ENCODE data around the gene C2orf81.
"Not testable (repeated sequence)": the region's sequence is repeated elsewhere in the genome, so short reads cannot be mapped to it uniquely, and the experiment has no call there.

C2orf81 gene

DNA sequence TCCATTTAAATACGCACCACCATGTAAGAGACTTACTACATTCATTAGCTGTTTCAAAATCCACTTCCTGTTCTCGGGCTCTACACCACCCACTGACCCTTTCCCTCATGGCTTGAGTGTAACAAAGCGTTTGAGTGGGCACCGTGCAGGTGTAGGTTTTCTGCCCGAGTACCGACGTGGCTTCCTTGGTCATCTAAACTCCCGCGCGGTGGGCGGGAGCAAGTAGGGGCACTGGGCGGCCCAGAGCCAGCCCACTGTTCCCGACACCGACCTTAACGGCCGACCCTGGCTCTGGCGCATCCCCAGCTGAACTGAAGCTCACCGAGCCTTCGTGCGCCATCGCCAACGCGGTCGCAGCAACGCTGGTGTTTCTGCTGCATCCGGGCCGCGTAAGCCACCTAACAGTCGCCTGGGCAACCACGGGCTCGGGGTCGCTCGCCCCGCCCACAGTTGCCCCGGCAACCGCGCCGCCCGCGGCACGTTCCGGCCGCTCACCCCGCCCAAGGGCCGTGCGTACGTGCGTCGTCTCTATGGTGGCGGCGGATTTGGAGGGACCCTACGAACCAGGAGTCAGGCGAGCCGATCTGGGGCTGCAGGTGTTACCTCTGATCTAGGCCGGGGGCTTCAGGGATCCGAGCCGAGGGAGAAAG lies at the start of gene C2orf81, which contains the start of gene WDR54:
Gene C2orf81, minus strand, starts transcription at position 399 of the 650 bp plus-strand sequence. Its CDS starts 59 bp downstream, at position 340.
Gene WDR54, plus strand, starts transcription at position 510 of the 650 bp plus-strand sequence. CDS start 424 bp downstream, outside the sequence.
- no peak within 1 kb of the TSS for H3K27ac ChIP-seq
- peak within 1 kb of the TSS; percentile 50 for H3K9ac ChIP-seq (ENCODE audit: insufficient read length)
- TF ChIP-seq POLR2AphosphoS5 (IDR thresholded peaks at IDR 0.05; ENCODE audit: borderline replicate concordance, low read depth, low read length) (peak; percentile 85), FOXP2 (optimal IDR thresholded peaks at IDR 0.05; ENCODE audit: control extremely low read depth, extremely low read length, insufficient read depth) (no peak), EZH2 (IDR thresholded peaks at IDR 0.05) (no peak)
- no peak for DNase-seq (ENCODE audit: low read depth, low spot score)
- H3K4me3 ChIP-seq: peak within 1 kb of the TSS; percentile 86
- no peaks in the 10 kb centered on the region for H3K9me3 ChIP-seq (ENCODE audit: low read depth, low read length)
- H3K36me3 ChIP-seq (ENCODE audit: insufficient read depth, low read length): no peaks in the 10 kb centered on the region; the same call in 1 of the 2 replicates

DNA sequence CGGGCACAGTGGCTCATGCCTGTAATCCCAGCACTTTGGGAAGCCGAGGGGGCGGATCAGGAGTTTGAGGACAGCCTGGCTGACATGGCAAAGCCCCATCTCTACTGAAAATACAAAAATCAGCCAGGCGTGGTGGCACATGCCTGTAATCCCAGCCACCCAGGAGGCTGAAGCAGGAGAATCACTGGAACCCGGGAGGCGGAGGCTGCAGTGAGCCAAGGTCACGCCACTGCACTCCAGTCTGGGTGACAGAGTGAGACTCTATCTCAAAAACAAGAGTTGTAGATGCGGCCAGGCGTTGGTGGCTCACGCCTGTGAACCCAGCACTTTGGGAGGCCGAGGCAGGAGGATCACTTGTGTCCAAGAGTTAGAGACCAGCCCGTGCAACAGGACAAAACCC lies 49.3 kb upstream of the C2orf81 start:
- H3K4me3 ChIP-seq; DNase-seq (ENCODE audit: low read depth, low spot score); H3K9ac ChIP-seq (ENCODE audit: insufficient read length); H3K9me3 ChIP-seq (ENCODE audit: low read depth, low read length); H3K27ac ChIP-seq: not testable (repeated sequence)
- H3K36me3 ChIP-seq (ENCODE audit: insufficient read depth, low read length): peaks cover 15% of the 10 kb centered on the region; the same call in 1 of the 2 replicates

DNA sequence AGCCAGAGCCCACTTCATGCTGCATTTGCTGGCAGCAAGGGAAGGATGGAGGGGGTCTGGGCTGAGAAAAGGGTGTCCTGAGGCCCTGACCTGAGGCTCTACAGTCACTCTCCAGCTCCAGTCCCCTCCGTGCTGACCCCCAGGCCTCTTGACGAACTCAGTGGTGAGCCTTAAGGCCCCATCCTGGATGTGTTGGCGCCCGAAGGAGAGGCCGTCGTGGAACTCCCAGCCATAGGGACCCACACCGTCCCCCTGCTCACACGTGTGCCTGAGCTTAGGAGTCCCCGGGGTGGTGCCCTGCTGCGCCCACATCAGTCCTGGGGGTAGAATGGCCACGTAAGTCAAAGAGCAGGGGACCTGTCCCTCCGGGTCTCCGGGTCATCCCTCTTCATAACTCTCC lies 43.0 kb upstream of the C2orf81 start:
- H3K9ac ChIP-seq (ENCODE audit: insufficient read length): peak overlapping the region; percentile 75
- H3K9me3 ChIP-seq (ENCODE audit: low read depth, low read length): no peaks in the 10 kb centered on the region
- DNase-seq (ENCODE audit: low read depth, low spot score): no peak
- no peak overlapping the region for H3K27ac ChIP-seq
- H3K36me3 ChIP-seq (ENCODE audit: insufficient read depth, low read length): peaks cover 17% of the 10 kb centered on the region; the same call in 1 of the 2 replicates
- H3K4me3 ChIP-seq: peak overlapping the region; percentile 78
- no peak for TF ChIP-seq EZH2 (IDR thresholded peaks at IDR 0.05)
- TF ChIP-seq POLR2AphosphoS5 (IDR thresholded peaks at IDR 0.05; ENCODE audit: borderline replicate concordance, low read depth, low read length): no peak
- TF ChIP-seq FOXP2 (optimal IDR thresholded peaks at IDR 0.05; ENCODE audit: control extremely low read depth, extremely low read length, insufficient read depth): no peak

DNA sequence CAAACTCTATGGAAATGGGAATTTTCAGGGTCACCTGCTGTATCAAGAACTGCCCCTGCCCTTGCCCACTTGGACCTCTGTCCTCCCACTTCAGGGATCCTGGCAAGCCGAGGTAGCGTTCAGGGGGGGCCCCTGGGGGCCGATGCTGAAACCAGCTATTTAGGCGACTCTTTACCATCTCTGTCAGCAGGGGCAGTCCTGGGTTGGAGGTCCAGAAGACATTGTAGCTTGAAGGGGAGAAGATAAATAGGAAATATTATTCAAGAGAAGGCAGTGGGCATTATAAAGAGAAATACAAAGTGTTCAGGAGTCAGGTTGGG lies 41.3 kb upstream of the C2orf81 start:
- H3K27ac ChIP-seq: no peak overlapping the region
- peaks cover 17% of the 10 kb centered on the region; the same call in 1 of the 2 replicates for H3K36me3 ChIP-seq (ENCODE audit: insufficient read depth, low read length)
- no peaks in the 10 kb centered on the region for H3K9me3 ChIP-seq (ENCODE audit: low read depth, low read length)
- no peak for TF ChIP-seq EZH2 (IDR thresholded peaks at IDR 0.05)
- no peak for TF ChIP-seq POLR2AphosphoS5 (IDR thresholded peaks at IDR 0.05; ENCODE audit: borderline replicate concordance, low read depth, low read length)
- TF ChIP-seq FOXP2 (optimal IDR thresholded peaks at IDR 0.05; ENCODE audit: control extremely low read depth, extremely low read length, insufficient read depth): no peak
- DNase-seq (ENCODE audit: low read depth, low spot score): no peak
- no peak overlapping the region for H3K4me3 ChIP-seq
- no peak overlapping the region for H3K9ac ChIP-seq (ENCODE audit: insufficient read length)

DNA sequence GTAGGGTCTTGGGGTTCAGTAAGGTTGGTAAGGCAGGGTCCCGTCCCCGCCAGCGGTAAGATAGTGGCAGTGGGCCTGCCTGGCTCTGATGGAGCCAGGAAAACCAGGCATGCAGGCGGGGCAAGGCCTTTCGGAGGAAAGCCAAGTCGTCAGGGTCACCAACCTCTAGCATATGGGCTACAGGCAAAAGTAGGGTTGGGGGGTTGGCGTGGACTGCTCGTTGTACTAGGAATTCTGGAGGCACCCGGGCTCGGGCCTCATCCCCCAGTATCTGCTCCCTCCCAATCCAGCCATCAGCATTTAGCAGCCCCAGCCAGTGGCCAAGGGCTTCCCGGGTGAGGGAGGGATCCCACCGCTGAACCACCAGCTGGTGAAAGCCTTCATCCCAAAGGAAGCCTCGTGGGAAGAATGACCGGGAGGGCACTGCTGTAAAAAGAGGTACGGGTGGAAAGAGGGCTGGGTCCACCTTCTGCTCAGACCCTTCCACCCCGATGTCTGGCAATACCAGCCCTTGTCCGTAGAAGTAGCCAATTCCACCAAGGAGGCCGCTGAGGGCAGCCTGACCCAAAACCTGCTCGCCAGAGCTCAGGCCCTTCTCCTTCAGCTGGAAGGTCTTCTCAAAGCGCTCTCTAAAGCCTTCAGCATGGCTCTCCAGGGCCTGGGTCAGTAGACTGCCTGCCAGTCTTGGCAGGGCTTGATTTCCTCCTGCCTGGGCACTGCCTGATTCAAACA lies 40.8 kb upstream of the C2orf81 start:
- Histone ChIP-seq H3K9ac (ENCODE audit: insufficient read length) (no peak overlapping the region), H3K9me3 (ENCODE audit: low read depth, low read length) (no peaks in the 10 kb centered on the region), H3K36me3 (ENCODE audit: insufficient read depth, low read length) (peaks cover 17% of the 10 kb centered on the region; the same call in 1 of the 2 replicates), H3K27ac (no peak overlapping the region), H3K4me3 (no peak overlapping the region)
- TF ChIP-seq EZH2 (IDR thresholded peaks at IDR 0.05) (no peak), FOXP2 (optimal IDR thresholded peaks at IDR 0.05; ENCODE audit: control extremely low read depth, extremely low read length, insufficient read depth) (no peak), POLR2AphosphoS5 (IDR thresholded peaks at IDR 0.05; ENCODE audit: borderline replicate concordance, low read depth, low read length) (no peak)
- DNase-seq (ENCODE audit: low read depth, low spot score): no peak

DNA sequence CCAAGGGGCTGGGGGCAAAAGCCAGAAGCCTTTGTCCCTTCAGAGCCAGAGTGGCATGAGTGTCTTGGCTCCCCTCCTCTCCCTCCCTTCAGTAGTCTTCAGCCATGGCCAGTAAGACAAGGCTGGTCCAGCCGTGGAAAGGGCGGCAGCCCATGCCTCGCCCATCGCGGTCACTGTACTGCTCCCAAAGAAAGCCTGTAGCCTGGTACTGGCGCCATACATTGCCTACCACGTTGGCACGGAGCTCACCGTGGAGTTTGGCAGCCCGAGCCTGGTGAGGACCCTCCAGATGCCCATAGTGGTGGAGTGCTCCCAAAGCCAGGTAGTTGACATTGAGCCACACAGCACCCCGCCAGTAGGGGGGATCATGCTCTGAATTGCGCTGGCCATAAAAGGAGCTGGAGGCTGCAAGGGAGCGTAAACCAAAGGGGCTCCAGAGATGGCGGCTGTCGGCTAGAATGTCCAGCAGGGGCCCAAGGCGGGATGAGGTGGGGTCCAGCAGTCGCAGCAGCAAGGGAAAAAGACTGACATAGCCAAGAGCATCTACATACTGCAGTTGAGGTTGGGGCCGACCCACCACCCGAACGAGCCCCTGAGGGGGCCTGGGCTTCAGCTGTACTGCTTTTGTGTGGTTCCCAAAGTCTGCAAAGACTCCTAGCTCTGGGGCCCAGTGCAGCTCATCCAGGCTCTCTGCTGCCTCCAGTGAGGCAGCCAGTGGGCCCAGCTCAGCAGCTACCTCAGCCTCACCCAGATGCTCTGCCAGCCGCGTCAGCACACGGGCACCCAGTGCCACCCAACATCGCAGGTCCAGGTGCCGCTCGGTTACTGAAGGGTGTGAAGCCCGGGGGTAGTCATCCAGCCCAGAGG lies 40.0 kb upstream of the C2orf81 start:
- H3K9ac ChIP-seq (ENCODE audit: insufficient read length): no peak overlapping the region
- H3K4me3 ChIP-seq: no peak overlapping the region
- H3K9me3 ChIP-seq (ENCODE audit: low read depth, low read length): no peaks in the 10 kb centered on the region
- peaks cover 17% of the 10 kb centered on the region; the same call in 1 of the 2 replicates for H3K36me3 ChIP-seq (ENCODE audit: insufficient read depth, low read length)
- H3K27ac ChIP-seq: no peak overlapping the region
- TF ChIP-seq FOXP2 (optimal IDR thresholded peaks at IDR 0.05; ENCODE audit: control extremely low read depth, extremely low read length, insufficient read depth) (no peak), POLR2AphosphoS5 (IDR thresholded peaks at IDR 0.05; ENCODE audit: borderline replicate concordance, low read depth, low read length) (no peak), EZH2 (IDR thresholded peaks at IDR 0.05) (no peak)
- no peak for DNase-seq (ENCODE audit: low read depth, low spot score)

DNA sequence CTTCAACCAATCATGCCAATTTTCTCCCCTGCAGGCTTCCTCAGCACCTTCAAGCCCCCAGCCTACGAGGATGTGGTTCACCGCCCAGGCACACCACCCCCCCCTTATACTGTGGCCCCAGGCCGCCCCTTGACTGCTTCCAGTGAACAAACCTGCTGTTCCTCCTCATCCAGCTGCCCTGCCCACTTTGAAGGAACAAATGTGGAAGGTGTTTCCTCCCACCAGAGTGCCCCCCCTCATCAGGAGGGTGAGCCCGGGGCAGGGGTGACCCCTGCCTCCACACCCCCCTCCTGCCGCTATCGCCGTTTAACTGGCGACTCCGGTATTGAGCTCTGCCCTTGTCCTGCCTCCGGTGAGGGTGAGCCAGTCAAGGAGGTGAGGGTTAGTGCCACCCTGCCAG lies 38.8 kb upstream of the C2orf81 start:
- H3K36me3 ChIP-seq (ENCODE audit: insufficient read depth, low read length): peaks cover 17% of the 10 kb centered on the region; the same call in 1 of the 2 replicates
- not testable (repeated sequence) for H3K27ac ChIP-seq; DNase-seq (ENCODE audit: low read depth, low spot score); H3K9ac ChIP-seq (ENCODE audit: insufficient read length); H3K9me3 ChIP-seq (ENCODE audit: low read depth, low read length); H3K4me3 ChIP-seq

DNA sequence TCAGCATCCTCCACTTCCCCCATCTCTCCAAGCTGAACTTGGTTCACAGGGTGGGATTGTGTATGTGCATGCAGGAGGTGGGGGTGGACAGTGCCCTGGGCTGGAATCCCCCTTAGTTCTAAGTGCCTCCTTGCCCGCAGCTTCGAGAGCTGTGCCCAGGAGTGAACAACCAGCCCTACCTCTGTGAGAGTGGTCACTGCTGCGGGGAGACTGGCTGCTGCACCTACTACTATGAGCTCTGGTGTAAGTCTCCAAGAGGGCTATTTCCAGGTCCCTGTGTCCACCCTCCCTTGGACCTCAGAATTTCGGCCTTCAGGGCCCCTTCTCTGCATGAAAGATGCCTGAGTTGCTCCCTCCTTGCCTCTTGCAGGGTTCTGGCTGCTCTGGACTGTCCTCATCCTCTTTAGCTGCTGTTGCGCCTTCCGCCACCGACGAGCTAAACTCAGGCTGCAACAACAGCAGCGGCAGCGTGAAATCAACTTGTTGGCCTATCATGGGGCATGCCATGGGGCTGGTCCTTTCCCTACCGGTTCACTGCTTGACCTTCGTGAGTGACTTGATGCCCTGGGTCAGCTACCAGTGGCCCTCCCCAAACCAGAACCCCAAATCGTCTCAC lies 38.2 kb upstream of the C2orf81 start:
- H3K27ac ChIP-seq; DNase-seq (ENCODE audit: low read depth, low spot score); H3K9ac ChIP-seq (ENCODE audit: insufficient read length); H3K9me3 ChIP-seq (ENCODE audit: low read depth, low read length): not testable (repeated sequence)
- Histone ChIP-seq H3K36me3 (ENCODE audit: insufficient read depth, low read length) (peaks cover 17% of the 10 kb centered on the region; the same call in 1 of the 2 replicates), H3K4me3 (peak overlapping the region; percentile 99)
